HEK293 (cell line): Measurements from ENCODE around the gene ST8SIA3.

Experiments used
- CTCF ChIA-PET: fragments of 350-600 bp; formaldehyde crosslinking; extraction: SDS; loops from one replicate; lab custom pipeline; 2021; ENCODE audit warnings: antibody characterized with exemption; lab: Yijun Ruan, JAX
- POLR2A ChIA-PET: fragments of 300-600 bp; formaldehyde crosslinking; extraction: SDS; loops from one replicate; lab custom pipeline; 2020; ENCODE audit warnings: antibody characterized with exemption, inconsistent platforms; lab: Yijun Ruan, JAX
- H3K27ac ChIP-seq: fragments of 200-500 bp; sonication (Bioruptor generic); 2 replicates; pipeline ENCODE4 v1.5.1; 2014; ENCODE audit warnings: low read depth, low read length, control low read depth, inconsistent platforms; ENCODE audit errors: extremely low read depth
- H3K36me3 ChIP-seq, 2 experiments: fragments of 200-500 bp in 1 of 2; sonication (Bioruptor generic) in 1 of 2; 1 replicate in 1 of 2; 2 replicates in 1 of 2; pipeline ENCODE4 v1.5.1; 2014 to 2017; ENCODE audit warnings: inconsistent platforms in 2 of 2, low read length in 2 of 2; ENCODE audit not compliant: control insufficient read depth in 2 of 2, insufficient read depth in 1 of 2
- H3K4me1 ChIP-seq: fragments of 200-500 bp; sonication (Bioruptor generic); 2 replicates; pipeline ENCODE4 v1.5.1; 2014; ENCODE audit warnings: mild to moderate bottlenecking, low read length, inconsistent platforms; ENCODE audit not compliant: control insufficient read depth, insufficient read depth
- H3K4me3 ChIP-seq: 2 replicates; pipeline ENCODE4 v1.5.1; 2011; ENCODE audit warnings: low read depth, mild to moderate bottlenecking, control low read depth, low read length, moderate library complexity
- H3K9me3 ChIP-seq: fragments of 200-500 bp; sonication (Bioruptor generic); 2 replicates; pipeline ENCODE4 v1.5.1; 2014; ENCODE audit warnings: low read depth, low read length, inconsistent platforms; ENCODE audit not compliant: control insufficient read depth, insufficient read depth
- EGR2 ChIP-seq: fragments of 450-650 bp; formaldehyde crosslinking; IDR thresholded peaks from 2 replicates; pipeline ENCODE4 v1.5.1; 2016; ENCODE audit warnings: low read depth, missing biosample characterization, missing genetic modification characterization
- GLIS2 ChIP-seq: fragments of 450-650 bp; formaldehyde crosslinking; IDR thresholded peaks from 2 replicates; pipeline ENCODE4 v1.5.1; 2016; ENCODE audit warnings: missing biosample characterization, missing genetic modification characterization
- HOXD13 ChIP-seq: sonication (generic); formaldehyde crosslinking; IDR thresholded peaks from 2 replicates; pipeline ENCODE4 v1.8.0; 2022; ENCODE audit warnings: missing genetic modification reagents, borderline replicate concordance
- KLF8 ChIP-seq: fragments of 450-650 bp; formaldehyde crosslinking; IDR thresholded peaks from 2 replicates; pipeline ENCODE4 v1.5.1; 2016; ENCODE audit warnings: missing biosample characterization, missing genetic modification characterization
- MZF1 ChIP-seq: fragments of 450-650 bp; formaldehyde crosslinking; IDR thresholded peaks from 2 replicates; pipeline ENCODE4 v1.5.1; 2017; ENCODE audit warnings: missing biosample characterization, missing genetic modification characterization, borderline replicate concordance
- SETDB1 ChIP-seq: IDR thresholded peaks from one replicate; pipeline ENCODE4 v1.6.1; 2017; ENCODE audit warnings: mild to moderate bottlenecking, low read length, moderate library complexity, mixed read lengths; ENCODE audit not compliant: insufficient read length
- ZBTB1 ChIP-seq: fragments of 450-650 bp; formaldehyde crosslinking; IDR thresholded peaks from 2 replicates; pipeline ENCODE4 v1.5.1; 2016; ENCODE audit warnings: missing biosample characterization, missing genetic modification characterization
- ZFHX2 ChIP-seq: fragments of 450-650 bp; formaldehyde crosslinking; conservative IDR thresholded peaks from 2 replicates; pipeline ENCODE4 v1.5.1; 2016; ENCODE audit warnings: missing biosample characterization, missing genetic modification characterization
- ZFP69B ChIP-seq: fragments of 450-650 bp; formaldehyde crosslinking; IDR thresholded peaks from 2 replicates; pipeline ENCODE4 v1.5.1; 2016; ENCODE audit warnings: missing biosample characterization, missing genetic modification characterization
- ZIC2 ChIP-seq: fragments of 450-650 bp; formaldehyde crosslinking; IDR thresholded peaks from 2 replicates; pipeline ENCODE4 v1.5.1; 2016; ENCODE audit warnings: missing biosample characterization, missing genetic modification characterization
- ZNF114 ChIP-seq: fragments of 450-650 bp; formaldehyde crosslinking; IDR thresholded peaks from 2 replicates; pipeline ENCODE4 v1.5.0; 2017; ENCODE audit warnings: missing biosample characterization, missing genetic modification characterization
- ZNF146 ChIP-seq: fragments of 450-650 bp; formaldehyde crosslinking; IDR thresholded peaks from 2 replicates; pipeline ENCODE4 v1.5.1; 2016; ENCODE audit warnings: missing biosample characterization, missing genetic modification characterization
- ZNF184 ChIP-seq: fragments of 450-650 bp; IDR thresholded peaks from 2 replicates; pipeline ENCODE4 v1.5.1; 2018; ENCODE audit warnings: missing biosample characterization, mild to moderate bottlenecking, missing genetic modification characterization
- ZNF23 ChIP-seq: fragments of 450-650 bp; formaldehyde crosslinking; IDR thresholded peaks from 2 replicates; pipeline ENCODE4 v1.5.1; 2016; ENCODE audit warnings: missing biosample characterization, missing genetic modification characterization, borderline replicate concordance
- ZNF24 ChIP-seq: fragments of 450-650 bp; formaldehyde crosslinking; IDR thresholded peaks from 2 replicates; pipeline ENCODE4 v1.5.1; 2016; ENCODE audit warnings: missing biosample characterization, missing genetic modification characterization
- ZNF324 ChIP-seq: fragments of 450-650 bp; formaldehyde crosslinking; IDR thresholded peaks from 2 replicates; pipeline ENCODE4 v1.5.1; 2016; ENCODE audit warnings: missing biosample characterization, missing genetic modification characterization
- ZNF394 ChIP-seq: fragments of 450-650 bp; formaldehyde crosslinking; IDR thresholded peaks from 2 replicates; pipeline ENCODE4 v1.5.1; 2016; ENCODE audit warnings: missing biosample characterization, missing genetic modification characterization, mild to moderate bottlenecking, moderate library complexity, borderline replicate concordance
- ZNF433 ChIP-seq: fragments of 450-650 bp; formaldehyde crosslinking; IDR thresholded peaks from 2 replicates; pipeline ENCODE4 v1.5.1; 2016; ENCODE audit warnings: missing biosample characterization, missing genetic modification characterization, low read depth
- ZNF510 ChIP-seq: fragments of 450-650 bp; formaldehyde crosslinking; IDR thresholded peaks from 2 replicates; pipeline ENCODE4 v1.5.1; 2018; ENCODE audit warnings: mild to moderate bottlenecking, missing genetic modification characterization, missing biosample characterization; ENCODE audit not compliant: insufficient replicate concordance
- ZNF548 ChIP-seq: fragments of 450-650 bp; formaldehyde crosslinking; IDR thresholded peaks from 2 replicates; pipeline ENCODE4 v1.5.1; 2016; ENCODE audit warnings: missing biosample characterization, missing genetic modification characterization
- ZNF558 ChIP-seq: fragments of 450-650 bp; formaldehyde crosslinking; IDR thresholded peaks from 2 replicates; pipeline ENCODE4 v1.5.1; 2016; ENCODE audit warnings: missing biosample characterization, missing genetic modification characterization
- ZNF623 ChIP-seq: fragments of 450-650 bp; formaldehyde crosslinking; IDR thresholded peaks from 2 replicates; pipeline ENCODE4 v1.5.1; 2016; ENCODE audit warnings: missing biosample characterization, missing genetic modification characterization
- ZNF658 ChIP-seq: fragments of 450-650 bp; formaldehyde crosslinking; IDR thresholded peaks from 2 replicates; pipeline ENCODE4; 2016; ENCODE audit warnings: missing biosample characterization, missing genetic modification characterization
- ZNF701 ChIP-seq: fragments of 450-650 bp; formaldehyde crosslinking; IDR thresholded peaks from 2 replicates; pipeline ENCODE4 v1.5.1; 2016; ENCODE audit warnings: missing biosample characterization, missing genetic modification characterization
- ZNF768 ChIP-seq: fragments of 450-650 bp; formaldehyde crosslinking; IDR thresholded peaks from 2 replicates; pipeline ENCODE4 v1.5.1; 2018; ENCODE audit warnings: missing biosample characterization, mild to moderate bottlenecking, missing genetic modification characterization
- ZNF830 ChIP-seq: fragments of 450-650 bp; IDR thresholded peaks from 2 replicates; pipeline ENCODE4 v1.5.0; 2018; ENCODE audit warnings: missing biosample characterization, missing genetic modification characterization, low read depth, mild to moderate bottlenecking, moderate library complexity
- TF ChIP-seq, protein P1 (sequence below): fragments of 450-650 bp; formaldehyde crosslinking; IDR thresholded peaks from 2 replicates; pipeline ENCODE4 v1.5.1; 2016; ENCODE audit warnings: missing biosample characterization, missing genetic modification characterization

The ST8SIA3 gene

DNA sequence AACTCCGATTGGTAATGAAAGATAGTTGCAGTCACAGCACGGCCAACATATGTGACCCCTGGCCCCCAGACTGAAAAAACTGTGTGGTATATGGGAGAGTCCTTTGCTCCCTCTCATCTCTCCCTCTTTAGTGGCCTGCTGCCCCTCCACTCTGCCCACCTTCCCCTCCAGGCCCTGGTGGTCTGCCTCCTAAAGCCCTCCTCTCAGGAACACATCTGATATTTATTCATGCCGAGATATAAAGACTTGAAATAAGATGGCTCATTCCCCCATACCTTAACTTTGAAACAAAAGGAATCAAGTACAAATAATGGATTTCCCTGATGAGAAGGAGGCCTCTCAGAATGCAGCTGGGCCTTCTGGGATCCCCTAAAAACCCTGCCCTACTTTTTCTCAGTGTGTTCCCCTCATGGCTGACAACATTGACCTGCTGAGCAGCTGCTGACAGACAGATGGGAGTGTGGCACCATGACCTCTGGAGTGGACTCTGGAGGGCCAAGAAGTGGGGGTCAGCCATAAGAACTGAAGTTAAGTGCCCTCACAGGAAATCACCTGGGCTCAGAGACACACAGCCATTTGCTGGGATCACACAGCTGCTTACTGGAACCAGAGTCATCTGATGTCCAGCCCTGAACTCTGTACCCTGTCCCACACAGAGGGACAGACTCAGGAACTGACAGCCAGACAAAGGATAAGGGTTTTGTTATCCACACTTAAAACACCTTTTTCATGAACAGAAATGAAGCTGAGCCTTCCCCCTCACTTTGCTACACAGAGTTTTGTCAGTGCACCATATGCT is 39.8 kb upstream of the ST8SIA3 start (continued):
- TF ChIP-seq HOXD13 (CRISPR knock-in tag) (no peak), ZFHX2 (no peak), MZF1 (tag by site-specific recombination) (no peak)

- ChIA-PET CTCF (interaction anchor here (0.5 kb wide), 1 partner anchor 92 kb away, joined by 5 read pairs; no protein-coding TSS in a partner anchor), POLR2A (no interaction called here)
- Histone ChIP-seq H3K36me3 (no peaks in the 10 kb centered on the region), H3K27ac (no peak overlapping the region), H3K4me1 (no peaks in the 10 kb centered on the region), H3K4me3 (no peak overlapping the region), H3K9me3 (no peaks in the 10 kb centered on the region)
- TF ChIP-seq GLIS2 (no peak), ZBTB1 (no peak), ZNF510 (no peak), ZNF548 (tag by site-specific recombination) (no peak), ZIC2 (no peak), ZNF830 (tag by site-specific recombination) (no peak), ZNF394 (tag by site-specific recombination) (no peak), ZFP69B (tag by site-specific recombination) (no peak), ZNF24 (no peak), ZNF324 (tag by site-specific recombination) (no peak), ZNF433 (tag by site-specific recombination) (no peak), ZNF184 (tag by site-specific recombination) (no peak), ZNF768 (tag by site-specific recombination) (no peak)
These were observed 31.8 kb upstream of the ST8SIA3 start for GRCh38 chr18:57320603-57321002.

GRCh38 chr18:57325491-57326166 is 26.7 kb upstream of the ST8SIA3 start:
- Histone ChIP-seq H3K4me3 (no peak overlapping the region), H3K27ac (no peak overlapping the region), H3K4me1 (no peaks in the 10 kb centered on the region), H3K9me3 (no peaks in the 10 kb centered on the region), H3K36me3 (no peaks in the 10 kb centered on the region)
- TF ChIP-seq KLF8 (tag by site-specific recombination) (no peak), ZNF114 (tag by site-specific recombination) (no peak)
- POLR2A ChIA-PET: no interaction called here
- CTCF ChIA-PET: interaction anchor here (0.5 to 0.9 kb wide), 3 partner anchors 18 to 144 kb away, joined by 3 to 4 read pairs (median 3); no protein-coding TSS in a partner anchor

DNA sequence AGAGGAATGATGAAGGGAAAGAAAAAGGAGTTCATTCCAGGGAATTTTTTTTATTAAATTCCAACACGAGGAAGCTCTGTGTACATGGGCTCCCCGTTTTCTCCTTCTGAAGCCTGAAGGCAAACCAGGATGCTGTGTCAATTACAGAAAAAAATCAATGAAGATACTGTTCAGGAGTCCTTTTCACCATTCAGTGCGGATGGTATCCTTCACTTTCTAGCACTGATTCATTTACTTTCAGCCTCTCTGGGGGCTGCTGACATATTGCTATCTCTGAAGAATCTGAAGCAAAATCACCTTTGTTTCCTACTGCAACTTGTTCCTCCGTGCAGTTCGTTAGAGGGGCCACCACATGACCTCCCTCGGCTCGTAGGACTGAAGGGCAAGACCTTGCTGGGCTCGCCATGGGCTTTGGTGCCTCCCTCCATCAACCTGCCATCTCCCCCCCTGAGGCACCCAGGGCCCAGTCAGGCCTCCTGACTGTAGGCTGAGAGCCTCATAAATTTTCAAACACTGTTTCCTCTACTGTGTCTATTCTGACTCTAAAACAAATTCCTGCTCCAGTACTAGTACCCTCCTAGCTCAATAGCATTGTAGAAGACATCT is 25.5 kb upstream of the ST8SIA3 start:
- POLR2A ChIA-PET: no interaction called here

More for the DNA sequence above, 25.5 kb upstream of the ST8SIA3 start:
- Histone ChIP-seq H3K9me3 (no peaks in the 10 kb centered on the region), H3K27ac (no peak overlapping the region), H3K4me3 (no peak overlapping the region), H3K4me1 (no peaks in the 10 kb centered on the region), H3K36me3 (no peaks in the 10 kb centered on the region)
- CTCF ChIA-PET: interaction anchor here (0.9 kb wide), 1 partner anchor 19 kb away, joined by 3 read pairs; no protein-coding TSS in a partner anchor
- TF ChIP-seq ZNF701 (tag by site-specific recombination) (no peak), ZNF146 (tag by site-specific recombination) (no peak), ZNF23 (tag by site-specific recombination) (no peak), ZNF558 (tag by site-specific recombination) (no peak), ZNF658 (tag by site-specific recombination) (no peak), EGR2 (tag by site-specific recombination) (no peak), SETDB1 (no peak), ZNF623 (tag by site-specific recombination) (no peak)
- TF ChIP-seq, protein P1, sequence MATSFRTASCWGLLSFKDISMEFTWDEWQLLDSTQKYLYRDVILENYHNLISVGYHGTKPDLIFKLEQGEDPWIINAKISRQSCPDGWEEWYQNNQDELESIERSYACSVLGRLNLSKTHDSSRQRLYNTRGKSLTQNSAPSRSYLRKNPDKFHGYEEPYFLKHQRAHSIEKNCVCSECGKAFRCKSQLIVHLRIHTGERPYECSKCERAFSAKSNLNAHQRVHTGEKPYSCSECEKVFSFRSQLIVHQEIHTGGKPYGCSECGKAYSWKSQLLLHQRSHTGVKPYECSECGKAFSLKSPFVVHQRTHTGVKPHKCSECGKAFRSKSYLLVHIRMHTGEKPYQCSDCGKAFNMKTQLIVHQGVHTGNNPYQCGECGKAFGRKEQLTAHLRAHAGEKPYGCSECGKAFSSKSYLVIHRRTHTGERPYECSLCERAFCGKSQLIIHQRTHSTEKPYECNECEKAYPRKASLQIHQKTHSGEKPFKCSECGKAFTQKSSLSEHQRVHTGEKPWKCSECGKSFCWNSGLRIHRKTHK (tag by site-specific recombination): no peak
